ENCODE data around the gene TBC1D16.
"Not testable (repeated sequence)": the region's sequence is repeated elsewhere in the genome, so short reads cannot be mapped to it uniquely, and the experiment has no call there.

Gene TBC1D16

GRCh38 chr17:80050706-80051105 is 15.0 kb upstream of the TBC1D16 start:
- Histone ChIP-seq H3K4me1 (no peaks in the 10 kb centered on the region), H3K27me3 (no peaks in the 10 kb centered on the region), H3K9me3 (no peaks in the 10 kb centered on the region), H3K36me3 (peaks cover 0 to 48% (median 5%) of the 10 kb centered on the region in 3 donors), H3K4me3 (no peak overlapping the region), H3K27ac (no peak overlapping the region)
- DNase-seq = no peak
- intact Hi-C loops (cut with DNase I; ENCODE audit: low total_unique reads) = no loop called here
- TF ChIP-seq, protein P1, sequence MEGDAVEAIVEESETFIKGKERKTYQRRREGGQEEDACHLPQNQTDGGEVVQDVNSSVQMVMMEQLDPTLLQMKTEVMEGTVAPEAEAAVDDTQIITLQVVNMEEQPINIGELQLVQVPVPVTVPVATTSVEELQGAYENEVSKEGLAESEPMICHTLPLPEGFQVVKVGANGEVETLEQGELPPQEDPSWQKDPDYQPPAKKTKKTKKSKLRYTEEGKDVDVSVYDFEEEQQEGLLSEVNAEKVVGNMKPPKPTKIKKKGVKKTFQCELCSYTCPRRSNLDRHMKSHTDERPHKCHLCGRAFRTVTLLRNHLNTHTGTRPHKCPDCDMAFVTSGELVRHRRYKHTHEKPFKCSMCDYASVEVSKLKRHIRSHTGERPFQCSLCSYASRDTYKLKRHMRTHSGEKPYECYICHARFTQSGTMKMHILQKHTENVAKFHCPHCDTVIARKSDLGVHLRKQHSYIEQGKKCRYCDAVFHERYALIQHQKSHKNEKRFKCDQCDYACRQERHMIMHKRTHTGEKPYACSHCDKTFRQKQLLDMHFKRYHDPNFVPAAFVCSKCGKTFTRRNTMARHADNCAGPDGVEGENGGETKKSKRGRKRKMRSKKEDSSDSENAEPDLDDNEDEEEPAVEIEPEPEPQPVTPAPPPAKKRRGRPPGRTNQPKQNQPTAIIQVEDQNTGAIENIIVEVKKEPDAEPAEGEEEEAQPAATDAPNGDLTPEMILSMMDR (IDR thresholded peaks at IDR 0.05) = no peak

- Histone ChIP-seq H3K27ac (no peak overlapping the region), H3K4me3 (no peak overlapping the region), H3K4me1 (no peaks in the 10 kb centered on the region), H3K36me3 (peaks cover 0 to 48% (median 5%) of the 10 kb centered on the region in 3 donors), H3K9me3 (no peaks in the 10 kb centered on the region), H3K27me3 (no peaks in the 10 kb centered on the region)
- TF ChIP-seq, protein P1 (IDR thresholded peaks at IDR 0.05) = no peak
- DNase-seq = no peak
- intact Hi-C loops (cut with DNase I; ENCODE audit: low total_unique reads) = no loop called here
Measured at GRCh38 chr17:80049986-80050385, 14.3 kb upstream of the TBC1D16 start.

DNA sequence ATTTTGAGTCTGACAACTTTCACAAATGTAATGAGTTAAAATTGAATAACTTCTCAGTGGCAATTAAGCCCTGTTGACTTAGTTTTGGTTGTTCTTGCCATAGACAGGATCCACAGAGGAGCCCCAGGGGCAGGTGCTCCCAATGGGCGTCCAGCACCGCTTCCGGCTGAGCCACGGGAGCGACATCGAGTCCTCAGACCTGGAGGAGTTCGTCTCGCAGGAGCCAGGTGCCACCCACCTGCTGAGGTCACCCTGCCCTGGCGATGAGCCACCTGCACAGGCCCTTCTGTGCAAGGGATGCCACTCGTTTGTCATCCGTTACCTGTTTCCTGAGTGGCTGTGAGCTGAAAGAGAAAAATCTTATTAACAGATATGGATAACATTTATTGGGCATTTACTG is 11.5 kb upstream of the TBC1D16 start:
- Histone ChIP-seq H3K36me3 (peaks cover 0 to 55% (median 5%) of the 10 kb centered on the region in 3 donors), H3K27me3 (no peaks in the 10 kb centered on the region), H3K4me1 (no peaks in the 10 kb centered on the region), H3K27ac (no peak overlapping the region), H3K9me3 (no peaks in the 10 kb centered on the region), H3K4me3 (no peak overlapping the region)
- intact Hi-C loops (cut with DNase I; ENCODE audit: low total_unique reads) = no loop called here
- DNase-seq = no peak
- TF ChIP-seq, protein P1 (IDR thresholded peaks at IDR 0.05) = no peak

- intact Hi-C loops (cut with DNase I; ENCODE audit: low total_unique reads); DNase-seq; H3K9me3 ChIP-seq; H3K27me3 ChIP-seq; H3K4me3 ChIP-seq; H3K4me1 ChIP-seq; H3K27ac ChIP-seq: not testable (repeated sequence)
- peaks cover 0 to 53% (median 5%) of the 10 kb centered on the region in 3 donors for H3K36me3 ChIP-seq
Measured at GRCh38 chr17:80046709-80047108, 11.0 kb upstream of the TBC1D16 start.

DNA sequence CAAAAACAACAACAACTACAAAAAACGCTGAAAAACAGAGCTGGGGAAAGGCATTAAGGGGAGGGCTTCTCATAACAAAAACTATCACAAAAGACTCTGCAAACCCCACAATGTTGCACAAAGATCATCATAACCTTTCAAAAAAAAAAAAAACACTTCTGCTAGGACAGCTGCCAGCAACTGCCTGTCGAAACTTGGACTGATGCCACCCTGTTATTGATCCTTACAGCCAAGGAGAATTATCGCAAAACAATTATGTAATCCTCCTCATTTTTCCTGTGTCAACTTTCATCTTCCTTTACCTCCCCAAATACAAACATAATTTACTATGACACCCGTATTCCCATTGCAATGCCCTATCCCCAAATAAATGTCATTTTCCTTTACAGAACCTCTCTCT is 10.0 kb upstream of the TBC1D16 start:
- intact Hi-C loops (cut with DNase I; ENCODE audit: low total_unique reads) = no loop called here
- peaks cover 0 to 52% (median 2%) of the 10 kb centered on the region in 3 donors for H3K36me3 ChIP-seq
- H3K27me3 ChIP-seq = no peaks in the 10 kb centered on the region
- H3K27ac ChIP-seq = no peak overlapping the region
- DNase-seq = no peak
- TF ChIP-seq, protein P1 (IDR thresholded peaks at IDR 0.05) = no peak
- H3K9me3 ChIP-seq = no peaks in the 10 kb centered on the region
- no peak overlapping the region for H3K4me3 ChIP-seq
- H3K4me1 ChIP-seq = no peaks in the 10 kb centered on the region

DNA sequence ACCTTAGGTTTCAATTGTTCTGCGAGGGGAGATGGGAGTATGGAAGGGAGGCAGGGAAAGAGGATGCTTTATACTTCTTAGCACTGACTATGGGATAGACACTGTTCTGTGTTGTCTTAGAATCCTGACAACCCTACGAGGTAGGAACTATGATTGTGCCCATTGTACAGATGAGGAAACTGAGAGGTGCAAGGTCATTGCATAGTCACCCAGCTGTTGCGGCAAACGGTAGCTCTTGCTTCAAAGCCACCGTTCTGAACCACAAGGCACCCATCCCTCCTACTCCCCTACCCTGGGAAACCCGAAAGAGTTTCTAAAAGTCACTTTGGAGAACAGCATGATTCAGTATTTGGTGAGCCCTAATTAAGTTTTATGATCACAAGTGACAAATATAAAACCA is 8.3 kb upstream of the TBC1D16 start:
- intact Hi-C loops (cut with DNase I; ENCODE audit: low total_unique reads) = no loop called here
- TF ChIP-seq, protein P1 (IDR thresholded peaks at IDR 0.05) = no peak
- H3K27ac ChIP-seq = no peak overlapping the region
- H3K27me3 ChIP-seq = no peaks in the 10 kb centered on the region
- no peaks in the 10 kb centered on the region for H3K9me3 ChIP-seq
- H3K36me3 ChIP-seq = peaks cover 0 to 43% (median 0%) of the 10 kb centered on the region in 3 donors
- no peak for DNase-seq
- no peak overlapping the region for H3K4me3 ChIP-seq
- no peaks in the 10 kb centered on the region for H3K4me1 ChIP-seq
